Tibial nerve (tissue), 4 donors: Measurements from ENCODE around the gene MED13L. TPM values are rescaled to one million over a fixed set of nuclear protein-coding genes. Genes with fewer than 3 reads are reported as not detected.

Experiments used
- DNase-seq, 2 donors: peaks; one replicate each; pipeline ENCODE4 v3.0.0-alpha.2; 2019; ENCODE audit warnings: low spot score in 2 of 2
- H3K27ac ChIP-seq, 4 donors: fragments of 200-600 bp; sonication (generic) in 3 of 4; one replicate each; pipeline ENCODE4 v1.5.1; 2017 to 2019; ENCODE audit warnings: mild to moderate bottlenecking in 1 of 4
- H3K27me3 ChIP-seq, 2 donors: fragments of 200-600 bp; sonication (generic) in 1 of 2; one replicate each; pipeline versions ENCODE4 v1.5.1 to v1.6.0; 2017 to 2019
- H3K36me3 ChIP-seq, 3 donors: fragments of 200-600 bp; sonication (generic); one replicate each; pipeline ENCODE4 v1.5.1; 2018 to 2019
- H3K4me1 ChIP-seq, 4 donors: fragments of 200-600 bp; sonication (generic) in 3 of 4; one replicate each; pipeline ENCODE4 v1.5.1; 2017 to 2019
- H3K4me3 ChIP-seq, 4 donors: fragments of 200-600 bp; sonication (generic) in 3 of 4; one replicate each; pipeline ENCODE4 v1.5.1; 2017 to 2019; ENCODE audit warnings: mild to moderate bottlenecking in 1 of 4, moderate library complexity in 1 of 4
- H3K9me3 ChIP-seq, 4 donors: fragments of 200-600 bp; sonication (generic) in 3 of 4; one replicate each; pipeline ENCODE4 v1.5.1; 2017 to 2019
- CTCF ChIP-seq, 5 experiments: fragments of 200-600 bp in 3 of 5; fragments of 450-650 bp in 2 of 5; sonication (generic) in 3 of 5; IDR thresholded peaks; one replicate each; pipeline ENCODE4 v1.5.1; 2016 to 2019; ENCODE audit warnings: antibody characterized with exemption in 5 of 5, mild to moderate bottlenecking in 3 of 5, moderate library complexity in 2 of 5
- EP300 ChIP-seq, 2 donors: sonication (generic); formaldehyde crosslinking; IDR thresholded peaks; one replicate each; pipeline ENCODE4 v1.6.1; 2017; ENCODE audit warnings: antibody characterized with exemption in 2 of 2, mild to moderate bottlenecking in 1 of 2
- POLR2A ChIP-seq, 2 donors: fragments of 450-650 bp; IDR thresholded peaks; one replicate each; pipeline ENCODE4 v1.6.1; 2017; ENCODE audit warnings: antibody characterized with exemption in 2 of 2, mild to moderate bottlenecking in 2 of 2, moderate library complexity in 2 of 2
- WGBS, 2 donors: methylation state at CpG; one replicate each; pipeline ENCODE4 v1.1.5; 2018; 5-methylcytosine and 5-hydroxymethylcytosine counted together
- total RNA-seq, 4 donors: library from RNA; depleted of rRNA; stranded (reverse); fragments of >200 nt; gene quantifications; one replicate each; pipeline ENCODE4 v1.1.0, GENCODE V29; 2016

MED13L gene
- total RNA-seq, 4 donors from 2014 or later, result 138 to 234 (median 218) TPM

DNA sequence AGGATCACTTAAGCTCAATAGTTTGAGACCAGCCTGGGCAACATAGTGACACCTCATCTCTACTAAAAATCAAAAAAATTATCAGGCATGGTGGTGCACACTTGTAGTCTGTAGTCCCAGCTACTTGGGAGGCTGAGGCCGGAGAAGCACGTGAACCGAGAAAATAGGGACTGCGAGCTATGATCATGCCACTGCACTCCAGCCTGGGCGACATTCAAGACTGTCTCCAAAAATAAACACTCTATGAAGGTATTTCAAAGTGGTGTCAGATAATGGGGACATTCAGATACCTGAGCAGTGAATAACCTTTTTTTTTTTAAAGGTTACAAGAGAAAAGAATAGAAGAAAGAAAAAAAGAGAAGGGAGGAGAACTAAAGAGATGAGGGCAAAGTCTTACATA lies 98.1 kb downstream of the MED13L start:
- DNase-seq, result no peak
- Histone ChIP-seq H3K27me3 (no peaks in the 10 kb centered on the region), H3K4me3 (no peak overlapping the region), H3K36me3 (no peaks in the 10 kb centered on the region), H3K9me3 (no peaks in the 10 kb centered on the region), H3K4me1 (peaks cover 0 to 70% (median 5%) of the 10 kb centered on the region in 4 donors), H3K27ac (no peak overlapping the region)
- TF ChIP-seq CTCF (IDR thresholded peaks at IDR 0.05), result no peak
- TF ChIP-seq POLR2A (IDR thresholded peaks at IDR 0.05), result no peak
- TF ChIP-seq EP300 (IDR thresholded peaks at IDR 0.05), result no peak
- 97% methylated on average over 5 of the region's 5 CpGs for WGBS, 2 donors

GRCh38 chr12:116177017-116177416 lies 100.5 kb downstream of the MED13L start:
- Histone ChIP-seq H3K27ac (no peak overlapping the region), H3K36me3 (no peaks in the 10 kb centered on the region), H3K27me3 (no peaks in the 10 kb centered on the region), H3K4me3 (no peak overlapping the region), H3K9me3 (no peaks in the 10 kb centered on the region), H3K4me1 (peaks cover 0 to 65% (median 9%) of the 10 kb centered on the region in 4 donors)
- 93 to 96% methylated on average over 4 of the region's 4 CpGs for WGBS, 2 donors
- TF ChIP-seq EP300 (IDR thresholded peaks at IDR 0.05) (no peak), POLR2A (IDR thresholded peaks at IDR 0.05) (no peak), CTCF (IDR thresholded peaks at IDR 0.05) (no peak)
- no peak for DNase-seq

DNA sequence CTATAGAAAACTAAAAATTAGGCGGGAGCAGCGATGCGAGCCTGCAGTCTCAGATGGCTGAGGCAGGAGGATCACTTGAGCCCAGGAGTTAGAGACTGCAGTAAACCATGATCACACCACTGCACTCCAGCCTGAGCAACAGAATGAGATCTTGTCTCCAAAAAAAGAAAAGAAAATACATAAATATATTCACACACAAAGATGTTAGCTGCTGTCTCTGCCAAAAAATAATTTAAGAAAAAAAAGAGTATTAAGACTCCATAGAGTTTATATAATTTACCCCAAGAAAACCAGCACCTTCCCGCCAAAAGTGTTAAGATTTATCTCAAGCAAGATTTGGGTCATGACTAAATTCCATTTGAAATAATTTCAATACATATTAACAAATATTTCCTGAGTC lies 102.6 kb downstream of the MED13L start:
- DNase-seq, result no peak
- H3K9me3 ChIP-seq, result no peaks in the 10 kb centered on the region
- no peaks in the 10 kb centered on the region for H3K27me3 ChIP-seq
- no peak overlapping the region for H3K27ac ChIP-seq
- H3K4me3 ChIP-seq, result no peak overlapping the region
- no peaks in the 10 kb centered on the region for H3K36me3 ChIP-seq
- TF ChIP-seq CTCF (IDR thresholded peaks at IDR 0.05) (no peak), POLR2A (IDR thresholded peaks at IDR 0.05) (no peak), EP300 (IDR thresholded peaks at IDR 0.05) (no peak)
- peaks cover 0 to 67% (median 9%) of the 10 kb centered on the region in 4 donors for H3K4me1 ChIP-seq
- WGBS, 2 donors, result 83 to 96% methylated on average over 4 of the region's 4 CpGs

DNA sequence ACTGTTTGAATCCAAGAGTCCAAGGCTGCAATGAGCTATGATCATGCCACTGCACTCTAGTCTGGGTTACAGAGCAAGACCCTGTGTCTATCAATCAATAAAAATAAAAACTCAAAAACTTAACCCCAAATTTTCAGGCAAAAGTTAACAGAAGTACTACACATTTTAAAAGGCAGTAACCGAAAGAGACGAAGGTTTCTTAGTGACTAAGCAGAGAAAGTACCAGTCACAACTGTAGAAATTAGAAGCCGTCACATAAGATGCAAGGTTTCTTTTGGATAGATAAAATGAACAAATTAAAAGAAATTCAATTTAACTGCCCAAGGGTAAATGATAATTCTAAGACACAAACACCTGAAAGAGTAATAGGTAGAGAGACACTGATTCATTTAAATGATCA lies 103.5 kb downstream of the MED13L start:
- no peak overlapping the region for H3K27ac ChIP-seq
- H3K4me3 ChIP-seq, result no peak overlapping the region
- TF ChIP-seq EP300 (IDR thresholded peaks at IDR 0.05), result no peak
- no peak for TF ChIP-seq POLR2A (IDR thresholded peaks at IDR 0.05)
- no peak for TF ChIP-seq CTCF (IDR thresholded peaks at IDR 0.05)
- no peaks in the 10 kb centered on the region for H3K36me3 ChIP-seq
- WGBS, 2 donors, result 96 to 98% methylated on average over 3 of the region's 3 CpGs
- peaks cover 0 to 69% (median 9%) of the 10 kb centered on the region in 4 donors for H3K4me1 ChIP-seq
- no peak for DNase-seq
- H3K27me3 ChIP-seq, result no peaks in the 10 kb centered on the region
- no peaks in the 10 kb centered on the region for H3K9me3 ChIP-seq

DNA sequence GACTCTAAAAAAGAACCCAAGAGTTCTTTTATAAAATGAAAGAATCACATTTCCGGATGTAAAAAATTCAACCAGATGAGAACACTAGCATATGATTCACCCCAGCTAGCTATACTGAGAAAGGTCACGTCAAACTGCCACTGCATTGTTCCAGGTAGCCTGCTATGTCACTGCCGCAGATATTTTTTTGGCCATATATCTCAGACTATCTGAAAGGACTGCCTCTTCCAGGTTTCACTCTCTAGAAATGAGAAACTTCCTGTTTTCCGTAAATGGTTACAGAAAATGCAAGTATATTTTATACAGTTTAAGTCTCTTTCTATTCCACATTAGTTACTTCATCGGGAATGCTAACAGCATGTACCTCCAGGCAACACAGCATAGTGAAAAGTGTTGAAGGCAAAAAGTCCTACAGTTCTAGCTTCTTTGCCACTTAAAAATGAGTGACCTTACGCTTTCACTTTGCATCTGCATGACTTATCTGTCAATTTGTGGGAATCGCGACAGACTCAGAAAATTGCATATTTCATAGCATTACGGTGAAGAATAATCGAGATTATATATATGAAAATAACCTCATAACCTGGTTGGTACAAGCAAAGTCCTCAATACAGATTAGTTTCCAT lies 105.2 kb downstream of the MED13L start:
- H3K27ac ChIP-seq, result no peak overlapping the region
- 70 to 82% methylated on average over 10 of the region's 10 CpGs for WGBS, 2 donors
- no peak for DNase-seq

More for the DNA sequence above, 105.2 kb downstream of the MED13L start:
- no peak for TF ChIP-seq CTCF (IDR thresholded peaks at IDR 0.05)
- H3K9me3 ChIP-seq, result no peaks in the 10 kb centered on the region
- H3K4me3 ChIP-seq, result no peak overlapping the region
- H3K36me3 ChIP-seq, result no peaks in the 10 kb centered on the region
- peaks cover 0 to 72% (median 4%) of the 10 kb centered on the region in 4 donors for H3K4me1 ChIP-seq
- H3K27me3 ChIP-seq, result no peaks in the 10 kb centered on the region
